H54 (cell line): ENCODE data around the gene KSR2.
"Not testable (repeated sequence)": the region's sequence is repeated elsewhere in the genome, so short reads cannot be mapped to it uniquely, and the experiment has no call there.

Experiments
- DNase-seq: peaks from one replicate; pipeline ENCODE4 v3.0.0; 2011; ENCODE audit warnings: low spot score, mixed read lengths; ENCODE audit not compliant: insufficient read length
- FAIRE-seq: peaks from 3 replicates; lab custom pipeline; 2011; peaks lifted over from hg19 to GRCh38; lab: Jason Lieb, UNC
- POLR2A ChIP-seq: IDR thresholded peaks from 2 replicates; pipeline ENCODE4 v1.6.1; 2011; ENCODE audit warnings: low read depth, mild to moderate bottlenecking, low read length

KSR2 gene

DNA sequence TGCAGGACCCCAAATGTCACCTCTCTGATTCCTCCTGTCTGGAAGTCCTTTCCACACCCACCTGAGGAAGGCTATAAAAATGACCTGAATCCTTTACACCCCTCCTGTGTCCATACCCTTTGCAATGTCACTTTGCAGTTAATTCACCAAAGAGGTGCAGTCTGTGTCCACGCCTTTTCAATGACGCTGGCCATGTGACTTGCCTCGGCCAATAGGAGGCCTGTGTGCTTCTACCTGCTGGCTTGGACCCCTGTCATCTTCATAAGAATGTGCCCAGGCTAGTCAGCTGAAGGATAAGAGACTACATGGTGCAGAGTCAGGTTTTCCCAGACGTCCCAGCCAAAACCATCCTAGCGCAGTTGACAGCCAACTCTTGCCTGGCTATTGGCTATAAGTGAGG lies 101.4 kb downstream of the KSR2 start:
- no peak for TF ChIP-seq POLR2A
- DNase-seq: no peak
- no peak for FAIRE-seq

DNA sequence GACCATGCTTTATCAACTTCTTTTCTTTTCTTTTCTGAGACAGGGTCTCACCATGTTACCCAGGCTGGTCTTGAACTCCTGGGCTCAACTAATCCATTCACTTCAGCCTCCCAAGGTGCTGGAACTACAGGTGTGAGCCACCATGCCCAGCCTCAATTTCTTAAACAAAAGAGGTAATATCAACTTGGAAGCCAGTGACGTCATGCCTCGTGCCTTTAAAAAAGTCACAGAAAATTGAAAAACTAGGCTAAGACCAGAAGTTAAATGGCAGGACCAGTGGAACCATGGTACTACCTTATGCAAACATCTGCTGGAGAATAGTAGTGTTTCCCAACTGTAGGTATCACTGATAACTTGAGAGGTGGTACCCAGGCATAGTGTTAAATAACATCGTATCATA lies 103.3 kb downstream of the KSR2 start:
- TF ChIP-seq POLR2A: no peak
- no peak for FAIRE-seq
- no peak for DNase-seq

DNA sequence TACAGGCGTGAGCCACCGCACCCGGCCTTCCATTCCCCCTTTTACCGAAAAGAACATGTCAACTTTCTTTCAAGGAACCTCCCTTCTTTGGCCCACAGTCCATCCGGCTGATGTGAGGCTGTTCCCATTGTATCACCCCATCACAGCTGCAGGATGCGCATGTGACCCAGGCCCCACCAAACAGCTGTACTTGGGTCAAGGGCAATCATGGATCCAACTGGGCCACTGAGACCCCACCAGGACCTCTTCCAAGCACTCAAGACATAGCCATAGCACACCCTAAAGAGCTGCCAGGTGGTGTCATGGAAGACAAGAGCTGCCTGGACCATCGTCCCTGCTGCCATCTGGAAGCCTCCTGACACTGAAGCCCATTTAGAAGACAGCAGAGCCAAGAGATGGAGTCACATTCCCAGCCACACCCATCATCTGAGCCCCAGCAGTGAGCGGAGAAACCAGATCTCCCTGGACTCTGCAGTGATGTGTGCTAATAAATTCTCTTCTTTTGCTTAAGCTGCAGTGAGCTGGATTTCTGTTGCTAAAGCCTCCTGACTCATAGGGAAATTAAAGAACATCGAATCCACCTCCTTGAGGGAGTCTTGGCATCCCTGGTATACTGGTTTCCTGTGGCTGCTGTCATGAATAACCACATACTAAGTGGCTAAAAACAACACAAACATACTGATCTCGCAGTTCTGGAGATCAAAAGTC lies 105.6 kb downstream of the KSR2 start:
- peak; percentile 34 for DNase-seq

DNA sequence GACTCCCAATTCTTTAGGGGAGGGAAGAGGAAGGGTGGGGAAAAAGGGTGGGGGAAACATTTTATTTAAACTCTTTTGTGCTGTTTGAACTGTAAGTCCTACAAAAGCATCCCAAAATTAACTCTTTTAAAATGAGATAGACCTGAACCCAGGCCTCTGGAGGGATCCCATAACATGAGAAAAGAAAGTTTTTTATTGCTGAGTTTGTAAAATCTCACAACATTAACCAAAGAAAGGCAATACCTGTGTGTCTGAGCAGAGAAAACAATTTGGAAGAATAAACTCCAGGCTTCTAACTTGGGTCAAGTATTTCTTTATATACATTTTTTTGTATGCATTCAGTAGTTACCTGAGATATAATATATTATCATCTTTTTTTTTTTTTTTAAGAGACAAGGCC lies 107.1 kb downstream of the KSR2 start:
- DNase-seq: no peak
- TF ChIP-seq POLR2A: no peak
- FAIRE-seq: no peak

More for the DNA sequence above, 105.6 kb downstream of the KSR2 start:
- no peak for TF ChIP-seq POLR2A
- FAIRE-seq: no peak

DNA sequence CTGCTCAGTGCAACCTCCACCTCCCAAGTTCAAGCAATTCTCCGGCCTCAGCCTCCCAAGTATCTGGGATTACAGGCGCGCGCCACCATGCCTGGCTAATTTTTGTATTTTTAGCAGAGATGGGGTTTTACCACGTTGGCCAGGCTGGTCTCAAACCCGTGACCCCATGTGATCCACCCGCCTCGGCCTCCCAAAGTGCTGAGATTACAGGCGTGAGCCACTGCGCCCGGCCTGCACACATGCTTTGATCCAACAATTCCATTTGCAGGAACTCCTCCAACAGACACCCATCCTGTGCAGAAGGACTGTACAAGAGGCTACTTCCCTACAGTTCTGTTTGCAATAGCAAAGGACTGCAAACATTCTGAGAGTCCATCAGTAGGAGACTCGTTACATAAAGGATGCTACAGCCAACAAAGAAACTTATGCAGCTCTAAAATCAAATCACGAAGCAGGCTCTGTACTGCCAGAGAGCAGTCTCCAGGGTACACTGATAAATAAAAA lies 108.0 kb downstream of the KSR2 start:
- not testable (repeated sequence) for FAIRE-seq

DNA sequence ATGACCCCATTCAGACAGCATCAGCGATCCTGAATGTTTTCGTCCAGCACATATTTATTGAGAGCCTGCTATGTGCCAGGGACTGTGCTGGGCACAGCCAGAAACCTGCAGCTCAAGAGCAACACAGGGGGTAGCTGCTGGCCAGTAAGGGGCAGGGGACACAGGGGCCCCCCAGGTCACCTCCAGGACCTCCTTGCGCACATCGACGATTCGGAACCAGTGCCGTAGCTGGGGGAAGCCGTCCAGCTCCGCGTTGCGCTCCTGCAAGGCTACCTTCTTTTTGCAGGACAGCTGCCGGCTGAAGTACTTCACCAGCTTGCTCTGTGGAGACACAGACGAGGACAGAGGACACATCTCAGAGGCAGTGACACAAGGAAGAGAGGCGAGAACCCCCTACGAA lies 108.7 kb downstream of the KSR2 start:
- no peak for DNase-seq
- TF ChIP-seq POLR2A: no peak
- no peak for FAIRE-seq

More for the DNA sequence above, 108.0 kb downstream of the KSR2 start:
- DNase-seq: not testable (repeated sequence)

DNA sequence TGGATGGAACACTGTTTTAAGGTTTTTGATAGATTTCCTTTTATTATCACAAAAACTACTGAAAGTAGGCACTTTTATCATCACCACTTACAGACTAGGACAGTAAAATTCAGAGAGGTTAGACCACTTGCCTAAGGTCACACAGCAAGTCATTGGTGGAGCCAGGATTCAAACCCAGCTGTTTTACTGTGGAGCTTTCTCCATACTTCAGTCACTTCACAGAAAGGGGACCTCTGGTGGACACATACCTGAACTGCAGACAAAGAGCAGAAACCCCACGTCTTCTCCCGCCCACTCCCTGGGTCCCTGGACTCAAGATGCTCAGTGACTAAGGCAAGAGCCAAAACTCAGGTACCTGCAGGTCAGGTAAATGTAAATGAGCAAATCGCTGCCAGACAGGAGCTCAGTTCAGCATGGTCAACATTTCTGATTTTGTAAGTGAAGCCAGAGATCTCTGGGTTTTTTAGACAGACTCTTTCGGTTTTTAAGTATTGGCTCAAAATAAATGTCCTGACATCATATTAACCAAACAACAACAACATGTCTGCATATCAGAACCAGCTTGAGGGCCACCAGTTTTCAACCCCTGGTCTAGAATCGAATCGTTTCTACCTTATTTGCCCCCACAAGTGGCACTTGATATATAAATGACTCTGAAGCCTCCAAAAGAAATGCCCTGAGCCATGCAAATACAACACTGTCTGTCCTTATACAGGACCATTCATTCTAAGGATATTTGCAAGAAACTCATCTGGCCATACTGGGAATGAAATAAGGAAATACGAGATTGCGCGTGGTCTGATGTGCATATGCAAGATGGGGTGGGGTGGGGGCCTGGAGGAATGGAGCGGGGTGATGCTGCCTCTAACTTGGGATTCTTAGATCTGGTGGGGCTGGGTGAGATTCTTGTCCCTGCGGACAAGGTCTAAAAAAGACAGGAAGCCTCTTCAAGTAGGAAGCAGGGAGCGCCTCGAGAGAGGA lies 110.9 kb downstream of the KSR2 start:
- no peak for TF ChIP-seq POLR2A
- DNase-seq (peak; percentile 40), FAIRE-seq (no peak)

DNA sequence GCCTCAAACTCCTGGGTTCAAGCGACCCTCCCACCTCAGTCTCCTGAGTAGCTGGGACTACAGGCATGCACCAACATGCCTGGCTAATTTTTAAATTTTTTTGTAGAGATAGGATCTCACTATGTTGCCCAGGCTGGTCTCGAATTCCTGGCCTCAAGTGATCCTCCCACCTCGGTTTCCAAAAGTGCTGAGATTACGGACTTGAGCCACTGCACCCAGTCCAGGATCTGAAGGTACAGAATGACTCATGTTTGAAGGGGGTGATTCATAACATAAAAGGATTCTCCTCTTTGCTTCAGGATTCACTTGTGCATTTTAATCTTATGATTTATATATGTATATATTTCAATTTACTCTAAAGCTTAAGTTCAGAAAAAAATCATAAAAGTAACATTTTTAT lies 111.7 kb downstream of the KSR2 start:
- peak; percentile 36 for DNase-seq
- FAIRE-seq: not testable (repeated sequence)

DNA sequence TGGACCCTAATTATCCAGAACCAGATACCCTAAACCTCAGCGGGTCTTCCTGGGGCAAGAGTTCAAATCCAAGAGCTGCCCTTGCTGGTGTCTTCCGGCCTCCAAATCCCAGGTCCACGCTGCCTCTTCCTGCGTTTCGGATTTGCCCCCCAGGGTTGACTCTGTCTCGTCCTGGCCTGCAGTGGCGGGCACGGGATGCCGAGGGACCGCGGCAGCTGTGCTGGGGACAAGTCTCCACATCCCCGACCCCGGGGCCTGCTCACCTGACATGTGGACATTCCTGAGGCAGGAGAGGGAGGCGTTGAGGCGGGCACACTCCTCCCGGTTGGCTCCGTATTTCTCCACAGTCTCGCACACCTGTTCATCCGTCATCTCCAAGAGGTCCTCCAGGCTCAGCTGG lies 113.6 kb downstream of the KSR2 start:
- DNase-seq (no peak), FAIRE-seq (no peak)

DNA sequence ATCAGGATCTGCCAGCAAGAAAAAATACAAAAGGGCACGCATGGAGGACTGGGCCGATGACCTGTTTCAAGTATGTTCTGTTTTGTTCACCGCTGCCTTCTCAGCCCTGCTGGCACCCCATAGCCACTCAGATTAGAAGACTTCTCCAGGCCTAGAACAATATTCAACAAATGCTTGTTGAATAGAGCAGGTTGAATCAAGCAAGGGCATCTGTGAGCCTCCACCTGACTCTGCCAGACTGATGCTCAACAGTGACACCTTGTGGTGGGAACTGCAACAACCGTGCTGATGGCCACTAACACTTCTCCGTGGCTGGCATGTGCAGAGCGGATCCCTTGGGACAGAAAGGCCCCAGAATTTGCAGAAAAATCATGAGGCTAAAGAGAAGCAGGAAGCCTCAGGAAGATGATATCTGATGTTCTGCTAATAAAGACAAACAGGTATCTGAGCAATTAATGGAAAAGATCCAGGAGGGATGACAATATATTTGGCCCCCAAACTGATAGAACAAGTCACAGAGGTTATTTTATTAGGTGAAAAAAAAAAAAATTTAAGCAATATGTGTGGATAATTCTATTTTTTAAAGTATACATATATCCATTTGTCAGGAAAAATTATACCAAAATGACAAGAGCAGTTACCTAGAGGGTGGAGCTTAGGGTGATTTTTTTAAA lies 114.3 kb downstream of the KSR2 start:
- FAIRE-seq (peak; percentile 68), DNase-seq (peak; percentile 52)
- TF ChIP-seq POLR2A: no peak

More for the DNA sequence above, 113.6 kb downstream of the KSR2 start:
- no peak for TF ChIP-seq POLR2A

DNA sequence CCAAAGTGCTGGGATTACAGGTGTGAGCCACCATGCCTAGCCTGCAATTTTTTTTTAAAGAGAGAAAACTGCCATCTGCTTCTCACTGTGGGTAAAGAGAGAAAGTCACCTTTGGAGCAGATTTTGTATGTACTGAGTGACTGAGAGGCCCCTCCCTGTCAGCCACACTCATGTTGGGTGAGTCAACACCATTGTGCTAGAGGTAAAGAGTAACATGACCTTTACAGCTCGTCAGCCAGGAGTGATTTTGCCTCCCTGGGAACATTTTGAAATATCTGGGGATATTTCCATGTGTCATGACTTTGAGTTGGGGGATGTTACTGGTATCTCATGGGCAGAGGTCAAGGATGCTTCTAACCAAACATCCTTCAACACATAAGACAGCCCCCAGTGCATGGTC lies 115.2 kb downstream of the KSR2 start:
- DNase-seq (peak; percentile 38), FAIRE-seq (peak; percentile 48)
- no peak for TF ChIP-seq POLR2A

DNA sequence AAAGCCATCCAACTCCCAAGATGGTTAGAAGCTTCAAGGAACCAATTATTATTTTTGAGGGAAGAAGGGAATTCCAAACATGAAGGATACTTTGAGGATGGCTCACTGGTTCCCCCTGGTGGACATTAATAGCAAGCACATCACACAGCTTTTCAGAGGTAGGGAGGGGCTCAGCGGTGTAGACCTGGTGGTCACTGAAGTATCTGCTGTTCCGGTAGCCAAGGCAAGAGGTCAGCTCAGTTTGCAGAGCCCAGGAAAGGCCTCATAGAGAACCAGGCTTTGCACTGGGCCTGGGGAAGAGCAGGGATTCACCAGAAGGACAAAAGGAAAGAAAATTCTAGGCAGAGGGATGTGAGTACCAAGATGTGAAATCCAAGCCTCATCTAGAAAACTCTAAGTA lies 118.7 kb downstream of the KSR2 start:
- no peak for TF ChIP-seq POLR2A
- DNase-seq: peak; percentile 40
- peak; percentile 64 for FAIRE-seq

DNA sequence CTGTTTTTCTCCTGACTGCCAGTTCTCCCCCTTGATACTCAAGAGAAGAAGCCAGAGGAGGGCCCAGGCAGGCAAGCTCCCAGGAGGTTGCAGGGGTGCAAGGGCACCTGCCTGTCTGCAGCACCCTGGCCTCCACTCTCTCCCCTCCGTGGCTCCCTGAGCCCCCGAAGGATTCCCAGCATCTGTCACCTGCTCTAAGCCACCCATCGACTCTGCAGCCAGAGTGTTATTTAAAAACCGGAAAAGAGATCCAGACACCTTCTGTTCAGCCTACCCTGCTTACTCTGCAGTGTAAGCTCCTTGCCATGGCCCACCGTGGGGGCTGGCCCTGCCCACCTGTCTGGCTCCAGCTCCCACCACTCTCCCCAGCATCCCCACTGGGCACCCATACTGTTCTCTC lies 121.4 kb downstream of the KSR2 start:
- TF ChIP-seq POLR2A: no peak
- no peak for FAIRE-seq

More for the DNA sequence above, 121.4 kb downstream of the KSR2 start:
- DNase-seq: no peak
